Spleen (tissue), 11 donors: ENCODE measurements around the gene HOXA7. TPM values are rescaled to one million over a fixed set of nuclear protein-coding genes. Genes with fewer than 3 reads are reported as not detected.

Experiments
- DNase-seq: peaks from one replicate; pipeline ENCODE4 v3.0.0-alpha.2; 2020
- H3K27ac ChIP-seq, 8 donors: fragments of 200-600 bp; sonication (generic) in 7 of 8; 1 replicate in 4 of 8; 2 replicates in 4 of 8; pipeline versions ENCODE4 v1.5.0 to v1.8.0; 2016 to 2021; ENCODE audit warnings: inconsistent platforms in 4 of 8, mild to moderate bottlenecking in 4 of 8, moderate library complexity in 1 of 8
- H3K27me3 ChIP-seq, 7 donors: fragments of 200-600 bp; sonication (generic) in 6 of 7; replicated peaks in 1 of 7; 1 replicate in 4 of 7; 2 replicates in 3 of 7; pipeline versions ENCODE4 v1.5.0 to v1.8.0; 2016 to 2021; ENCODE audit warnings: inconsistent platforms in 3 of 7, mild to moderate bottlenecking in 1 of 7
- H3K36me3 ChIP-seq, 6 donors: fragments of 200-600 bp; sonication (generic) in 5 of 6; 1 replicate in 4 of 6; 2 replicates in 2 of 6; pipeline versions ENCODE4 v1.5.0 to v1.8.0; 2016 to 2021; ENCODE audit warnings: inconsistent platforms in 2 of 6
- H3K4me1 ChIP-seq, 6 donors: fragments of 200-600 bp; sonication (generic) in 5 of 6; 1 replicate in 3 of 6; 2 replicates in 3 of 6; pipeline versions ENCODE4 v1.5.0 to v1.8.0; 2016 to 2021; ENCODE audit warnings: inconsistent platforms in 3 of 6
- H3K4me3 ChIP-seq, 8 donors: fragments of 200-600 bp; sonication (generic) in 7 of 8; 1 replicate in 4 of 8; 2 replicates in 4 of 8; pipeline versions ENCODE4 v1.5.0 to v1.8.0; 2016 to 2021; ENCODE audit warnings: inconsistent platforms in 4 of 8, mild to moderate bottlenecking in 4 of 8, moderate library complexity in 2 of 8
- H3K9me3 ChIP-seq, 8 donors: fragments of 200-600 bp; sonication (generic) in 7 of 8; 1 replicate in 4 of 8; 2 replicates in 4 of 8; pipeline versions ENCODE4 v1.5.0 to v1.8.0; 2016 to 2021; ENCODE audit warnings: inconsistent platforms in 4 of 8
- POLR2A ChIP-seq, 3 donors: fragments of 450-650 bp; IDR thresholded peaks; one replicate each; pipeline ENCODE4 v1.5.1; 2017; ENCODE audit warnings: antibody characterized with exemption in 3 of 3, mild to moderate bottlenecking in 1 of 3
- POLR2AphosphoS5 ChIP-seq, 3 donors: sonication (generic); formaldehyde crosslinking; IDR thresholded peaks; one replicate each; pipeline ENCODE4 v1.5.1; 2017; ENCODE audit warnings: antibody characterized with exemption in 3 of 3
- WGBS, 5 donors: extraction: QIAGEN DNeasy Blood & Tissue Kit in 3 of 5; methylation state at CpG; one replicate each; pipeline versions ENCODE4 v1.1.5 to v1.1.7; 2013 to 2018; 5-methylcytosine and 5-hydroxymethylcytosine counted together
- intact Hi-C: fragments of 100-400 bp; cut with DNase I; formaldehyde crosslinking; loops from one replicate; pipeline ENCODE4 v1.15.0; 2023; ENCODE audit warnings: low total_unique reads
- polyA plus RNA-seq, 3 donors: library from polyadenylated mRNA; stranded (reverse); fragments of 200-250 nt; gene quantifications; one replicate each; pipeline ENCODE4 v1.2.1, GENCODE V29; 2013
- total RNA-seq, 7 donors: library from RNA; depleted of rRNA in 3 of 7; stranded (reverse); fragments of >200 nt in 3 of 7; fragmentation: NEBNext Ultra II Directional in 4 of 7; extraction: Animal tissue kit (Norgen Biotek cat#: 25700) in 4 of 7; gene quantifications; one replicate each; pipeline versions ENCODE4 v1.1.0 to v1.2.1, GENCODE V29; 2016 to 2021
- TF ChIP-seq, protein P1 (sequence below), 11 experiments: fragments of 200-600 bp in 7 of 11; fragments of 450-650 bp in 4 of 11; sonication (generic) in 4 of 11; IDR thresholded peaks in 8 of 11; conservative IDR thresholded peaks in 3 of 11; 1 replicate in 7 of 11; 2 replicates in 4 of 11; pipeline versions ENCODE4 v1.4.0 to v1.8.0; 2016 to 2021; ENCODE audit warnings: antibody characterized with exemption in 11 of 11, inconsistent platforms in 4 of 11, mild to moderate bottlenecking in 1 of 11
- donor health status: healthy with polysubstance abuse.
- donor health status: DM: no; HTN: no; CAD: no; lungs with moderate emphysema.
- donor health status: DM: no; HTN: no; CAD: no.
- donor health status: Bipolar disorder and iron deficiency.
- donor health status: healthy.
- donor health status: DM: no; HTN: no; CAD: no.
- donor health status: DM: yes; HTN: yes; CAD: no.

The HOXA7 gene
- total and polyA plus RNA-seq, 10 donors, result 0.55 to 8.0 (median 2.4) TPM

- Histone ChIP-seq H3K9me3 (no peaks in the 10 kb centered on the region), H3K4me1 (peaks cover 26 to 72% (median 57%) of the 10 kb centered on the region in 6 donors), H3K36me3 (no peaks in the 10 kb centered on the region), H3K4me3 (no peak overlapping the region), H3K27me3 (peaks cover 47 to 100% (median 100%) of the 10 kb centered on the region in 7 donors), H3K27ac (no peak overlapping the region)
- DNase-seq, result peak; percentile 22
- 20 to 33% (median 27%) methylated on average over 4 of the region's 4 CpGs for WGBS, 5 donors
- intact Hi-C loops, result loop anchor here (10.0 kb wide), 1 partner anchor 1332 kb away; no protein-coding TSS in a partner anchor
- TF ChIP-seq POLR2AphosphoS5 (IDR thresholded peaks at IDR 0.05), result no peak
- TF ChIP-seq POLR2A (IDR thresholded peaks at IDR 0.05), result no peak
- TF ChIP-seq, protein P1, sequence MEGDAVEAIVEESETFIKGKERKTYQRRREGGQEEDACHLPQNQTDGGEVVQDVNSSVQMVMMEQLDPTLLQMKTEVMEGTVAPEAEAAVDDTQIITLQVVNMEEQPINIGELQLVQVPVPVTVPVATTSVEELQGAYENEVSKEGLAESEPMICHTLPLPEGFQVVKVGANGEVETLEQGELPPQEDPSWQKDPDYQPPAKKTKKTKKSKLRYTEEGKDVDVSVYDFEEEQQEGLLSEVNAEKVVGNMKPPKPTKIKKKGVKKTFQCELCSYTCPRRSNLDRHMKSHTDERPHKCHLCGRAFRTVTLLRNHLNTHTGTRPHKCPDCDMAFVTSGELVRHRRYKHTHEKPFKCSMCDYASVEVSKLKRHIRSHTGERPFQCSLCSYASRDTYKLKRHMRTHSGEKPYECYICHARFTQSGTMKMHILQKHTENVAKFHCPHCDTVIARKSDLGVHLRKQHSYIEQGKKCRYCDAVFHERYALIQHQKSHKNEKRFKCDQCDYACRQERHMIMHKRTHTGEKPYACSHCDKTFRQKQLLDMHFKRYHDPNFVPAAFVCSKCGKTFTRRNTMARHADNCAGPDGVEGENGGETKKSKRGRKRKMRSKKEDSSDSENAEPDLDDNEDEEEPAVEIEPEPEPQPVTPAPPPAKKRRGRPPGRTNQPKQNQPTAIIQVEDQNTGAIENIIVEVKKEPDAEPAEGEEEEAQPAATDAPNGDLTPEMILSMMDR (IDR thresholded peaks at IDR 0.05 in 8 of 11, conservative IDR thresholded peaks at IDR 0.05 in 3 of 11), result no peak
These were observed 30.4 kb upstream of the HOXA7 start for GRCh38 chr7:27186668-27187474.

DNA sequence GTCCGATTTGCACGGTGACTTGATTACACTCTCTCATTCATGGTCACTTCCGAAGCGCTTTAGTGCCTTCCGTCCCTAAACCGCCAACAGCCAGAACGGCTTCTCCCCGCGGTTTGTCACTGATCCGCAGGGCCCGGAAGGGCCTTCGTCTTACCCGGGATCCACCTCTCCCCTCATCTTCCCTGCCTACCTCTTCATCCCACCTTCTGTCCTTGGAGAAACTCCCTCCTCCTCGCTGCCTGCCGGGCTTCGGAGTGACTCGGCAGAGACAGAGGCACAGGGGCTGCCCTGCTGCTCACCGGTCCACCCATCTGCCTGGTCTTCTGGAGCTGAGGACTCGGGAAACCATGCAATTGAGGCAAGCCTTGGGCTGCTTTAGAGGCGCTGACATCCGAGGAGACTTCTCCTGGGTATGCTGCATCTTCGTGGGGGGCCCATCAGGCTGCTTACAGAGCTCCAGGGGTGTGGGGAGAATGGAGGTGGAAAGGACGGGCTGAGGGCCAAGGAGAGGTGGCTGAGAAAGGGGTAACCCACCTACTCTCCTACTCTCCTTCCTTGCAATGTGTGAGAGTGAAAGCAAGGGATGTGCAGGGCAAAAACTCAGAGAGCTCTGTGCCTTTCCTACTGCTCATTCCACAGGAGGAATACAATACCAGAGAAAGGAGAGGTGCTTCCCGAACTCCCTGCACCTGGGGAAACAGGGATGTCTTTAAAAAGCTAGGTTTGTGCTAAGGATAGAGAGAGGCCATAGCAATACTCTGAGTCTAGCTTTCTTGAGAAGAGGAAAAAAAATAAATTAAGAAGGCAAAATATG is 29.6 kb upstream of the HOXA7 start:
- Histone ChIP-seq H3K36me3 (no peaks in the 10 kb centered on the region), H3K9me3 (no peaks in the 10 kb centered on the region), H3K4me3 (peak overlapping the region in 1 of 8 donors; percentile 67), H3K27ac (no peak overlapping the region), H3K4me1 (peaks cover 26 to 67% (median 54%) of the 10 kb centered on the region in 6 donors), H3K27me3 (peaks cover 42 to 100% (median 99%) of the 10 kb centered on the region in 7 donors)
- intact Hi-C loops, result loop anchor here (10.0 kb wide), 1 partner anchor 1331 kb away; no protein-coding TSS in a partner anchor
- WGBS, 5 donors, result 6 to 9% (median 7%) methylated on average over 23 to 24 of the region's 24 CpGs
- peak; percentile 58 for DNase-seq
- TF ChIP-seq POLR2A (IDR thresholded peaks at IDR 0.05), result no peak
- TF ChIP-seq POLR2AphosphoS5 (IDR thresholded peaks at IDR 0.05), result no peak
- TF ChIP-seq, protein P1 (IDR thresholded peaks at IDR 0.05 in 8 of 11, conservative IDR thresholded peaks at IDR 0.05 in 3 of 11), result no peak

DNA sequence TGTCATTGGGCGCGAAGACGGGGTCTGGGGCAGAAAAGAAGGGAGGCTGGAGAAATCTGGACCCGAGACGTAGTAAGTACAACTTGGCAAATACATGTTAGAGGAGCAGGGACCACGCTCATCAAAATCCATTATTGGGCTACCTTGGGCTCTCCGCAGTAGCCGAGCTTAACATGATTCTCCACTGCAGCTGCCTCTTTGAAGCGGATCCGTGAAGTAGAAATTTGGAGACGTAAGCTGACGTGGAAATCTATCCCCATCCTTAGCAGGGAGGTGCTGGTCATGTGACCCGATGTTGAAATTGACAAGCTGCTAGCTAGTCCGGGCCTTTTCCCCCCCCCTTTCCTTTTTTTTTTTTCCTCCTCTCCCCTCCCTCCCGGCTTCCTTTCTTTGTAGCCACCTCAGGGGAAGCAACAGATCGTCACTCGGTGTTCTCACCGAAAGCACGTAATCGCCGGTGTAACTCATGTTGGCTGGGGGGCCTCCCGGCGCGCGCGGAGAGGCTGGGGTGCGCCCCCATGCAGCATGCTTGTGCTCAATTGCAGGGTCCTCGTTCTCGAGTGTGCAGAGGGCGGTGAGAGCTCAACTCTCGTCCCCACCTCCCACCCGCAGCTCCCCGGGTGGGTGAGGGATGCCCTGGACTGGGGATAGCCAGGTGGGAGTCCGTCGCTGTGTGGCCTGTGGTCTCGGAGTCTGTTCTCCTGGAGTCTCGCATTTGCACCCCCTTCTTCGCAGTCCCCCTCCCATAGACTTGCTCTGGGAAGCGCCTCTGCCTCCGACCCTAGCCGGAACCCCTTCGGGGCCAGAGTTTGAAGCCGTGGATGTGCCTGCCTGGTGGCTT is 28.8 kb upstream of the HOXA7 start, which contains the start of gene HOXA11:
Gene HOXA11, minus strand, starts transcription at position 220 of the 841 bp plus-strand sequence. Its CDS starts 88 bp downstream, at position 132.
- DNase-seq, result peak; percentile 63
- intact Hi-C loops, result loop anchor here (10.0 kb wide), 1 partner anchor 1330 kb away; no protein-coding TSS in a partner anchor
- WGBS, 5 donors, result 3 to 8% (median 6%) methylated on average over 42 to 43 of the region's 43 CpGs
- H3K27ac ChIP-seq, result no peak within 1 kb of the TSS
- TF ChIP-seq, protein P1 (IDR thresholded peaks at IDR 0.05 in 8 of 11, conservative IDR thresholded peaks at IDR 0.05 in 3 of 11), result no peak
- TF ChIP-seq POLR2A (IDR thresholded peaks at IDR 0.05), result no peak
- TF ChIP-seq POLR2AphosphoS5 (IDR thresholded peaks at IDR 0.05), result no peak
- H3K9me3 ChIP-seq, result no peaks in the 10 kb centered on the region
- peaks cover 42 to 100% (median 99%) of the 10 kb centered on the region in 7 donors for H3K27me3 ChIP-seq
- peak within 1 kb of the TSS in 7 of 8 donors; percentile 17 to 67 (median 35) for H3K4me3 ChIP-seq
- H3K36me3 ChIP-seq, result no peaks in the 10 kb centered on the region
- H3K4me1 ChIP-seq, result peaks cover 26 to 68% (median 56%) of the 10 kb centered on the region in 6 donors
